Inflammatory macrophage treated with lipopolysaccharide for 4 hours (primary cell): Measurements from ENCODE around the gene JAG2.

Experiments used
- DNase-seq: peaks from one replicate; pipeline ENCODE4 v3.0.0-alpha.2; 2020

JAG2 gene

GRCh38 chr14:105150026-105150367 lies 18.6 kb downstream of the JAG2 start:
- no peak for DNase-seq

GRCh38 chr14:105149146-105149781 lies 19.3 kb downstream of the JAG2 start:
- DNase-seq, result no peak

- DNase-seq, result no peak
Observed at GRCh38 chr14:105148604-105149145, 19.9 kb downstream of the JAG2 start.

GRCh38 chr14:105147671-105148603 lies 20.6 kb downstream of the JAG2 start:
- no peak for DNase-seq

GRCh38 chr14:105146976-105147635 lies 21.5 kb downstream of the JAG2 start:
- DNase-seq, result no peak

- DNase-seq, result no peak
Observed at GRCh38 chr14:105146181-105146975, 22.2 kb downstream of the JAG2 start.

GRCh38 chr14:105145381-105146180 lies 23.0 kb downstream of the JAG2 start:
- no peak for DNase-seq

GRCh38 chr14:105144666-105145380 lies 23.8 kb downstream of the JAG2 start:
- DNase-seq, result no peak

GRCh38 chr14:105144026-105144665 lies 24.4 kb downstream of the JAG2 start:
- no peak for DNase-seq

- DNase-seq, result no peak
Observed at GRCh38 chr14:105143451-105144025, 25.0 kb downstream of the JAG2 start.

- DNase-seq, result no peak
Observed at GRCh38 chr14:105142651-105143450, 25.7 kb downstream of the JAG2 start.

GRCh38 chr14:105141486-105142281 lies 26.9 kb downstream of the JAG2 start:
- DNase-seq, result no peak

GRCh38 chr14:105141026-105141425 lies 27.6 kb downstream of the JAG2 start:
- DNase-seq, result no peak

- no peak for DNase-seq
Observed at GRCh38 chr14:105140581-105140980, 28.0 kb downstream of the JAG2 start.

- DNase-seq, result no peak
Observed at GRCh38 chr14:105139831-105140239, 28.7 kb downstream of the JAG2 start.

GRCh38 chr14:105139212-105139825 lies 29.3 kb downstream of the JAG2 start:
- DNase-seq, result no peak

GRCh38 chr14:105138551-105139111 lies 29.9 kb downstream of the JAG2 start:
- no peak for DNase-seq
